K562 treated with DMSO at 1 percent for 24 hours (cell line): ENCODE results near the gene SV2B. TPM values are rescaled to one million over a fixed set of nuclear protein-coding genes. Genes with fewer than 3 reads are reported as not detected.

ENCODE experiments used
- total RNA-seq: library from RNA; unstranded; fragments of 300-600 nt; gene quantifications from 2 replicates; pipeline ENCODE4 v1.2.3, GENCODE V29; 2022; ENCODE audit warnings: low read depth; ENCODE audit not compliant: insufficient read depth

SV2B gene
- 0.21 and 0.29 TPM in 2 replicates for total RNA-seq

GRCh38 chr15:91099995-91100813, at the start of gene SV2B:
SV2B (plus strand) TSS chr15:91100257; CDS start chr15:91226264, 126,007 bp downstream.

Other genes with a start within 250 kb of the SV2B start
- 122 and 128 TPM in 2 replicates for gene FURIN, start 231.7 kb upstream of the SV2B start, total RNA-seq
- gene FES, start 215.8 kb upstream of the SV2B start, total RNA-seq = 5.5 and 5.7 TPM in 2 replicates
- gene MAN2A2, start 197.0 kb upstream of the SV2B start, total RNA-seq = 88.4 and 96.7 TPM in 2 replicates
- gene HDDC3, start 167.7 kb upstream of the SV2B start, total RNA-seq = 25.5 and 26.9 TPM in 2 replicates
- 92.9 and 101 TPM in 2 replicates for gene UNC45A, start 165.0 kb upstream of the SV2B start, total RNA-seq
- gene RCCD1, start 145.4 kb upstream of the SV2B start, total RNA-seq = 42.8 and 47.4 TPM in 2 replicates
- 141 and 143 TPM in 2 replicates for gene PRC1, start 105.7 kb upstream of the SV2B start, total RNA-seq
- gene VPS33B, start 77.7 kb upstream of the SV2B start, total RNA-seq = 20.4 and 23.3 TPM in 2 replicates